Nephron (organoid): ENCODE data around the gene ZFYVE21.

ENCODE experiments used
- H3K27ac Mint-ChIP-seq, 3 experiments: 2 replicates each; pipeline ENCODE4 v1.8.0; 2020; ENCODE audit warnings: mixed read lengths in 3 of 3, mild to moderate bottlenecking in 2 of 3, moderate library complexity in 1 of 3
- H3K27me3 Mint-ChIP-seq: 2 replicates; pipeline ENCODE4 v1.8.0; 2021; ENCODE audit warnings: low read depth, mild to moderate bottlenecking, moderate library complexity, mixed read lengths
- H3K36me3 Mint-ChIP-seq: 2 replicates; pipeline ENCODE4 v1.8.0; 2020; ENCODE audit warnings: low read depth, mixed read lengths
- H3K4me1 Mint-ChIP-seq: 2 replicates; pipeline ENCODE4 v1.8.0; 2020; ENCODE audit warnings: mixed read lengths
- H3K4me3 Mint-ChIP-seq, 3 experiments: 2 replicates each; pipeline ENCODE4 v1.8.0; 2020; ENCODE audit warnings: mild to moderate bottlenecking in 3 of 3, mixed read lengths in 3 of 3, moderate library complexity in 2 of 3
- H3K9me3 Mint-ChIP-seq: 2 replicates; pipeline ENCODE4 v1.8.0; 2020; ENCODE audit warnings: mixed read lengths
- CTCF ChIP-seq, 3 experiments: fragments of 200-600 bp; sonication (generic); IDR thresholded peaks; one replicate each; pipeline ENCODE4 v1.5.0; 2021; ENCODE audit warnings: antibody characterized with exemption in 3 of 3; ENCODE audit not compliant: unreplicated experiment in 3 of 3

The ZFYVE21 gene

GRCh38 chr14:103693515-103693914 lies 22.1 kb upstream of the ZFYVE21 start:
- peaks cover 22% of the 10 kb centered on the region for H3K36me3 Mint-ChIP-seq
- H3K4me1 Mint-ChIP-seq: peaks cover 25% of the 10 kb centered on the region
- no peak overlapping the region for H3K4me3 Mint-ChIP-seq
- no peak overlapping the region for H3K27ac Mint-ChIP-seq
- no peak for TF ChIP-seq CTCF (IDR thresholded peaks at IDR 0.05; ENCODE audit: unreplicated experiment in 3 of 3)
- no peaks in the 10 kb centered on the region for H3K27me3 Mint-ChIP-seq
- no peaks in the 10 kb centered on the region for H3K9me3 Mint-ChIP-seq

GRCh38 chr14:103694572-103695026 lies 21.0 kb upstream of the ZFYVE21 start:
- Mint-ChIP-seq H3K4me1 (peaks cover 25% of the 10 kb centered on the region), H3K36me3 (peaks cover 11% of the 10 kb centered on the region), H3K4me3 (no peak overlapping the region)

GRCh38 chr14:103695296-103696069 lies 20.1 kb upstream of the ZFYVE21 start:
- H3K4me1 Mint-ChIP-seq: peaks cover 25% of the 10 kb centered on the region
- peak overlapping the region; percentile 91 to 95 (median 92) for H3K27ac Mint-ChIP-seq
- no peaks in the 10 kb centered on the region for H3K9me3 Mint-ChIP-seq
- H3K4me3 Mint-ChIP-seq: peak overlapping the region; percentile 18 to 63 (median 45)
- H3K36me3 Mint-ChIP-seq: peaks cover 4% of the 10 kb centered on the region
- no peak for TF ChIP-seq CTCF (IDR thresholded peaks at IDR 0.05; ENCODE audit: unreplicated experiment in 3 of 3)
- no peaks in the 10 kb centered on the region for H3K27me3 Mint-ChIP-seq

More at GRCh38 chr14:103694572-103695026, 21.0 kb upstream of the ZFYVE21 start:
- Mint-ChIP-seq H3K27ac (no peak overlapping the region), H3K9me3 (no peaks in the 10 kb centered on the region), H3K27me3 (no peaks in the 10 kb centered on the region)
- no peak for TF ChIP-seq CTCF (IDR thresholded peaks at IDR 0.05; ENCODE audit: unreplicated experiment in 3 of 3)

GRCh38 chr14:103696070-103696402 lies 19.6 kb upstream of the ZFYVE21 start:
- Mint-ChIP-seq H3K4me1 (peaks cover 25% of the 10 kb centered on the region), H3K27ac (peak overlapping the region; percentile 91 to 95 (median 92)), H3K27me3 (no peaks in the 10 kb centered on the region), H3K36me3 (peaks cover 4% of the 10 kb centered on the region), H3K9me3 (no peaks in the 10 kb centered on the region), H3K4me3 (peak overlapping the region in 2 of 3 experiments; percentile 22 to 63)
- no peak for TF ChIP-seq CTCF (IDR thresholded peaks at IDR 0.05; ENCODE audit: unreplicated experiment in 3 of 3)

GRCh38 chr14:103696466-103697071 lies 19.0 kb upstream of the ZFYVE21 start:
- H3K4me3 Mint-ChIP-seq: peak overlapping the region in 2 of 3 experiments; percentile 63 to 67
- H3K36me3 Mint-ChIP-seq: peaks cover 4% of the 10 kb centered on the region
- peak overlapping the region; percentile 91 to 95 (median 92) for H3K27ac Mint-ChIP-seq
- peaks cover 25% of the 10 kb centered on the region for H3K4me1 Mint-ChIP-seq
- no peaks in the 10 kb centered on the region for H3K27me3 Mint-ChIP-seq
- H3K9me3 Mint-ChIP-seq: no peaks in the 10 kb centered on the region
- no peak for TF ChIP-seq CTCF (IDR thresholded peaks at IDR 0.05; ENCODE audit: unreplicated experiment in 3 of 3)
